SK-N-SH treated with all-trans-retinoic acid at 6 μM for 48 hours (cell line): ENCODE results near the gene SPEM2.

Experiments
- ARNTL ChIP-seq: fragments of 450-650 bp; formaldehyde crosslinking; IDR thresholded peaks from 2 replicates; pipeline ENCODE4 v1.5.0; 2020; ENCODE audit warnings: low read depth, mild to moderate bottlenecking, moderate library complexity, borderline replicate concordance
- CREB5 ChIP-seq: fragments of 250-450 bp; sonication (Bioruptor Pico); IDR thresholded peaks from 2 replicates; pipeline ENCODE4 v1.5.1; 2020; ENCODE audit warnings: low read depth, mild to moderate bottlenecking, moderate library complexity
- CSRNP3 ChIP-seq: fragments of 250-450 bp; sonication (Bioruptor Pico); IDR thresholded peaks from 2 replicates; pipeline ENCODE4 v1.5.1; 2021; ENCODE audit warnings: mild to moderate bottlenecking, moderate library complexity
- ESRRG ChIP-seq: fragments of 250-450 bp; sonication (Bioruptor Pico); IDR thresholded peaks from 2 replicates; pipeline ENCODE4 v1.6.1; 2021; ENCODE audit warnings: mild to moderate bottlenecking
- TOX ChIP-seq: fragments of 250-450 bp; sonication (Bioruptor Pico); IDR thresholded peaks from 2 replicates; pipeline ENCODE4 v1.8.0; 2021; ENCODE audit warnings: mild to moderate bottlenecking, moderate library complexity, borderline replicate concordance
- ZC3H10 ChIP-seq: fragments of 250-450 bp; sonication (Bioruptor Pico); IDR thresholded peaks from 2 replicates; pipeline ENCODE4 v1.5.1; 2021; ENCODE audit warnings: mild to moderate bottlenecking, moderate library complexity
- ZFP30 ChIP-seq: fragments of 450-650 bp; formaldehyde crosslinking; IDR thresholded peaks from 2 replicates; pipeline ENCODE4 v1.5.0; 2022; ENCODE audit warnings: mild to moderate bottlenecking, moderate library complexity
- ZNF70 ChIP-seq: fragments of 450-650 bp; formaldehyde crosslinking; IDR thresholded peaks from 2 replicates; pipeline ENCODE4 v1.5.0; 2020; ENCODE audit warnings: mild to moderate bottlenecking, moderate library complexity
- TF ChIP-seq, protein P1 (sequence below): fragments of 250-450 bp; sonication (Bioruptor Pico); IDR thresholded peaks from 2 replicates; pipeline ENCODE4 v1.8.0; 2020; ENCODE audit warnings: mild to moderate bottlenecking, moderate library complexity, borderline replicate concordance
- TF ChIP-seq, protein P2 (sequence below): fragments of 250-450 bp; sonication (Bioruptor Pico); IDR thresholded peaks from 2 replicates; pipeline ENCODE4 v1.8.0; 2021; ENCODE audit warnings: low read depth, mild to moderate bottlenecking, moderate library complexity, borderline replicate concordance

- TF ChIP-seq ESRRG (CRISPR knock-in tag) (no peak), ZFP30 (no peak), ZC3H10 (CRISPR knock-in tag) (no peak), CSRNP3 (no peak), ARNTL (CRISPR knock-in tag) (no peak), ZNF70 (no peak), TOX (no peak), CREB5 (CRISPR knock-in tag) (no peak)
- TF ChIP-seq, protein P1, sequence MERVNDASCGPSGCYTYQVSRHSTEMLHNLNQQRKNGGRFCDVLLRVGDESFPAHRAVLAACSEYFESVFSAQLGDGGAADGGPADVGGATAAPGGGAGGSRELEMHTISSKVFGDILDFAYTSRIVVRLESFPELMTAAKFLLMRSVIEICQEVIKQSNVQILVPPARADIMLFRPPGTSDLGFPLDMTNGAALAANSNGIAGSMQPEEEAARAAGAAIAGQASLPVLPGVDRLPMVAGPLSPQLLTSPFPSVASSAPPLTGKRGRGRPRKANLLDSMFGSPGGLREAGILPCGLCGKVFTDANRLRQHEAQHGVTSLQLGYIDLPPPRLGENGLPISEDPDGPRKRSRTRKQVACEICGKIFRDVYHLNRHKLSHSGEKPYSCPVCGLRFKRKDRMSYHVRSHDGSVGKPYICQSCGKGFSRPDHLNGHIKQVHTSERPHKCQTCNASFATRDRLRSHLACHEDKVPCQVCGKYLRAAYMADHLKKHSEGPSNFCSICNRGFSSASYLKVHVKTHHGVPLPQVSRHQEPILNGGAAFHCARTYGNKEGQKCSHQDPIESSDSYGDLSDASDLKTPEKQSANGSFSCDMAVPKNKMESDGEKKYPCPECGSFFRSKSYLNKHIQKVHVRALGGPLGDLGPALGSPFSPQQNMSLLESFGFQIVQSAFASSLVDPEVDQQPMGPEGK: no peak
- TF ChIP-seq, protein P2, sequence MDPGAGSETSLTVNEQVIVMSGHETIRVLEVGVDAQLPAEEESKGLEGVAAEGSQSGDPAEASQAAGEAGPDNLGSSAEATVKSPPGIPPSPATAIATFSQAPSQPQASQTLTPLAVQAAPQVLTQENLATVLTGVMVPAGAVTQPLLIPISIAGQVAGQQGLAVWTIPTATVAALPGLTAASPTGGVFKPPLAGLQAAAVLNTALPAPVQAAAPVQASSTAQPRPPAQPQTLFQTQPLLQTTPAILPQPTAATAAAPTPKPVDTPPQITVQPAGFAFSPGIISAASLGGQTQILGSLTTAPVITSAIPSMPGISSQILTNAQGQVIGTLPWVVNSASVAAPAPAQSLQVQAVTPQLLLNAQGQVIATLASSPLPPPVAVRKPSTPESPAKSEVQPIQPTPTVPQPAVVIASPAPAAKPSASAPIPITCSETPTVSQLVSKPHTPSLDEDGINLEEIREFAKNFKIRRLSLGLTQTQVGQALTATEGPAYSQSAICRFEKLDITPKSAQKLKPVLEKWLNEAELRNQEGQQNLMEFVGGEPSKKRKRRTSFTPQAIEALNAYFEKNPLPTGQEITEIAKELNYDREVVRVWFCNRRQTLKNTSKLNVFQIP (CRISPR knock-in tag): no peak
These were observed 2.1 kb downstream of the SPEM2 start for GRCh38 chr17:7427549-7427948.
